Gastroesophageal sphincter (tissue), 4 donors: ENCODE measurements around the gene SFI1. TPM values are rescaled to one million over a fixed set of nuclear protein-coding genes. Genes with fewer than 3 reads are reported as not detected.

ENCODE experiments used
- ATAC-seq: fragments of 150-250 bp; one replicate; pipeline ENCODE4 v1.9.1; 2016; ENCODE audit warnings: mild to moderate bottlenecking, moderate library complexity
- H3K27ac ChIP-seq, 4 donors: fragments of 200-600 bp; sonication (generic) in 3 of 4; 1 replicate in 3 of 4; 2 replicates in 1 of 4; pipeline ENCODE4 v1.5.1; 2016 to 2019
- H3K27me3 ChIP-seq: fragments of 200-600 bp; sonication (generic); one replicate; pipeline ENCODE4 v1.5.1; 2019
- H3K36me3 ChIP-seq, 2 donors: fragments of 200-600 bp; sonication (generic); one replicate each; pipeline ENCODE4 v1.5.1; 2019; ENCODE audit warnings: control low read depth in 1 of 2
- H3K4me1 ChIP-seq, 3 donors: fragments of 200-600 bp; sonication (generic); 1 replicate in 2 of 3; 2 replicates in 1 of 3; pipeline ENCODE4 v1.5.1; 2016 to 2019; ENCODE audit warnings: control low read depth in 2 of 3
- H3K4me3 ChIP-seq, 2 donors: fragments of 200-600 bp; sonication (generic); one replicate each; pipeline ENCODE4 v1.5.1; 2019; ENCODE audit warnings: mild to moderate bottlenecking in 1 of 2, moderate library complexity in 1 of 2
- H3K9me3 ChIP-seq, 3 donors: fragments of 200-600 bp; sonication (generic); one replicate each; pipeline ENCODE4 v1.5.1; 2017 to 2019; ENCODE audit warnings: control low read depth in 2 of 3
- CTCF ChIP-seq, 4 experiments: fragments of 200-600 bp in 2 of 4; fragments of 450-650 bp in 2 of 4; sonication (generic) in 1 of 4; IDR thresholded peaks; one replicate each; pipeline ENCODE4 v1.5.1; 2017 to 2019; ENCODE audit warnings: antibody characterized with exemption in 4 of 4, mild to moderate bottlenecking in 2 of 4, moderate library complexity in 2 of 4
- EP300 ChIP-seq: sonication (generic); formaldehyde crosslinking; IDR thresholded peaks from one replicate; pipeline ENCODE4 v1.6.1; 2017; ENCODE audit warnings: antibody characterized with exemption, mild to moderate bottlenecking
- POLR2A ChIP-seq, 2 donors: fragments of 450-650 bp; IDR thresholded peaks; one replicate each; pipeline ENCODE4 v1.6.1; 2017; ENCODE audit warnings: antibody characterized with exemption in 2 of 2, mild to moderate bottlenecking in 2 of 2, moderate library complexity in 1 of 2
- POLR2AphosphoS5 ChIP-seq: sonication (generic); formaldehyde crosslinking; IDR thresholded peaks from one replicate; pipeline ENCODE4 v1.6.1; 2017; ENCODE audit warnings: antibody characterized with exemption
- WGBS, 2 donors: methylation state at CpG; one replicate each; pipeline ENCODE4 v1.1.5; 2018; ENCODE audit warnings: low coverage in 1 of 2; 5-methylcytosine and 5-hydroxymethylcytosine counted together
- total RNA-seq, 4 donors: library from RNA; depleted of rRNA; stranded (reverse); fragments of >200 nt; gene quantifications; one replicate each; pipeline ENCODE4 v1.1.0, GENCODE V29; 2016

Gene SFI1
- total RNA-seq, 4 donors from 2014 or later = 14.4 to 54.8 (median 20.0) TPM

- Histone ChIP-seq H3K9me3 (no peaks in the 10 kb centered on the region), H3K4me3 (no peak overlapping the region), H3K36me3 (no peaks in the 10 kb centered on the region), H3K27ac (no peak overlapping the region), H3K27me3 (no peaks in the 10 kb centered on the region), H3K4me1 (peaks cover 0 to 34% (median 4%) of the 10 kb centered on the region in 3 donors)
- 83 to 92% methylated on average over 1 to 10 of the region's 13 CpGs for WGBS, 2 donors
- ATAC-seq = no peak
- TF ChIP-seq POLR2AphosphoS5 = no peak
- TF ChIP-seq CTCF (IDR thresholded peaks at IDR 0.05) = no peak
- TF ChIP-seq POLR2A (IDR thresholded peaks at IDR 0.05) = no peak
- no peak for TF ChIP-seq EP300
Observed at GRCh38 chr22:31635638-31636306, 139.4 kb downstream of the SFI1 start.

- peak overlapping the region in 1 of 2 donors; percentile 32 for H3K4me3 ChIP-seq
- TF ChIP-seq CTCF (IDR thresholded peaks at IDR 0.05) (peak in 1 of 4 experiments; percentile 3), POLR2AphosphoS5 (no peak)
Observed at GRCh38 chr22:31637447-31637890, 141.1 kb downstream of the SFI1 start.

GRCh38 chr22:31637891-31638618 is 141.7 kb downstream of the SFI1 start:
- Histone ChIP-seq H3K27ac (peak overlapping the region in 3 of 4 donors; percentile 51 to 68 (median 68)), H3K4me1 (peaks cover 0 to 22% (median 0%) of the 10 kb centered on the region in 3 donors), H3K36me3 (peaks cover 0 to 13% of the 10 kb centered on the region in 2 donors), H3K27me3 (no peaks in the 10 kb centered on the region), H3K9me3 (no peaks in the 10 kb centered on the region), H3K4me3 (peak overlapping the region in 1 of 2 donors; percentile 32)
- ATAC-seq = peak; percentile 47
- 41 to 50% methylated on average over 1 to 4 of the region's 15 CpGs for WGBS, 2 donors
- TF ChIP-seq POLR2A (IDR thresholded peaks at IDR 0.05) = no peak
- no peak for TF ChIP-seq CTCF (IDR thresholded peaks at IDR 0.05)
- TF ChIP-seq EP300 = no peak
- TF ChIP-seq POLR2AphosphoS5 = no peak

More at GRCh38 chr22:31637447-31637890, 141.1 kb downstream of the SFI1 start:
- H3K27me3 ChIP-seq = no peaks in the 10 kb centered on the region
- H3K36me3 ChIP-seq = peaks cover 0 to 8% of the 10 kb centered on the region in 2 donors
- ATAC-seq = no peak
- H3K9me3 ChIP-seq = no peaks in the 10 kb centered on the region
- 67 to 75% methylated on average over 8 to 10 of the region's 10 CpGs for WGBS, 2 donors
- peak overlapping the region in 3 of 4 donors; percentile 51 to 68 (median 68) for H3K27ac ChIP-seq
- H3K4me1 ChIP-seq = peaks cover 0 to 22% (median 0%) of the 10 kb centered on the region in 3 donors

GRCh38 chr22:31639436-31640039 is 143.2 kb downstream of the SFI1 start:
- Histone ChIP-seq H3K36me3 (peaks cover 0 to 24% of the 10 kb centered on the region in 2 donors), H3K27ac (no peak overlapping the region), H3K9me3 (no peaks in the 10 kb centered on the region), H3K4me1 (peaks cover 0 to 11% (median 0%) of the 10 kb centered on the region in 3 donors), H3K27me3 (no peaks in the 10 kb centered on the region), H3K4me3 (no peak overlapping the region)
- 100% methylated on average over 3 of the region's 4 CpGs; no CpG with 5 or more reads in 1 of the 2 donors for WGBS, 2 donors
- no peak for TF ChIP-seq POLR2AphosphoS5
- TF ChIP-seq CTCF (IDR thresholded peaks at IDR 0.05) = no peak
- TF ChIP-seq EP300 = no peak
- no peak for TF ChIP-seq POLR2A (IDR thresholded peaks at IDR 0.05)
- ATAC-seq = no peak
